Suprapubic skin (tissue), 3 donors: ENCODE data around the gene SMG5.

ENCODE experiments used
- EP300 ChIP-seq: sonication (generic); formaldehyde crosslinking; IDR thresholded peaks from one replicate; pipeline ENCODE4 v1.6.1; 2017; ENCODE audit warnings: antibody characterized with exemption
- POLR2A ChIP-seq, 2 donors: fragments of 450-650 bp; IDR thresholded peaks; one replicate each; pipeline ENCODE4 v1.6.1; 2017; ENCODE audit warnings: antibody characterized with exemption in 2 of 2, mild to moderate bottlenecking in 2 of 2, moderate library complexity in 2 of 2
- TF ChIP-seq, protein P1 (sequence below), 2 donors: fragments of 200-600 bp in 1 of 2; fragments of 450-650 bp in 1 of 2; sonication (generic) in 1 of 2; IDR thresholded peaks; one replicate each; pipeline ENCODE4 v1.5.1; 2016 to 2019; ENCODE audit warnings: antibody characterized with exemption in 2 of 2, mild to moderate bottlenecking in 1 of 2, moderate library complexity in 1 of 2

DNA sequence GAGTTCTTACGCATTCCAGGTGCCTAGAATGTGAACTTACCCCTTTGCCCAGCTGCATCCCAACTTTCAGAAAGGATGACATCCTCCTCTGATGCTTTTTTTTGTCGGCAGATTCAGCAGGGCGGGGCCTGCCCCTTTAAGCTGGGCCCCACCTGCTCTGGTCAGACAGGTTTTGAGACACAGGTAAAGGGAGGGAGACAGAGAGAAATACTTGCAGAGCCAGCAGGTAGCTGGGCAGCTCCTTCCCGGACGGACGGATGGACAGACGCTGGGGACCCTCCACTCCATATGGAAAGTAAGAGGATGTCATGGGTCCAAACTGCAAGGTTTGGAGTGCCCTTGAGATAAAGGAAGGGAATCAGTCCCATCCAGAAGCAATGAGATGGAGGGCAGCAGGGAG lies 1.5 kb upstream of the SMG5 start, which contains the start of gene TMEM79:
- TF ChIP-seq POLR2A (IDR thresholded peaks at IDR 0.05) (no peak), EP300 (no peak)
- TF ChIP-seq, protein P1, sequence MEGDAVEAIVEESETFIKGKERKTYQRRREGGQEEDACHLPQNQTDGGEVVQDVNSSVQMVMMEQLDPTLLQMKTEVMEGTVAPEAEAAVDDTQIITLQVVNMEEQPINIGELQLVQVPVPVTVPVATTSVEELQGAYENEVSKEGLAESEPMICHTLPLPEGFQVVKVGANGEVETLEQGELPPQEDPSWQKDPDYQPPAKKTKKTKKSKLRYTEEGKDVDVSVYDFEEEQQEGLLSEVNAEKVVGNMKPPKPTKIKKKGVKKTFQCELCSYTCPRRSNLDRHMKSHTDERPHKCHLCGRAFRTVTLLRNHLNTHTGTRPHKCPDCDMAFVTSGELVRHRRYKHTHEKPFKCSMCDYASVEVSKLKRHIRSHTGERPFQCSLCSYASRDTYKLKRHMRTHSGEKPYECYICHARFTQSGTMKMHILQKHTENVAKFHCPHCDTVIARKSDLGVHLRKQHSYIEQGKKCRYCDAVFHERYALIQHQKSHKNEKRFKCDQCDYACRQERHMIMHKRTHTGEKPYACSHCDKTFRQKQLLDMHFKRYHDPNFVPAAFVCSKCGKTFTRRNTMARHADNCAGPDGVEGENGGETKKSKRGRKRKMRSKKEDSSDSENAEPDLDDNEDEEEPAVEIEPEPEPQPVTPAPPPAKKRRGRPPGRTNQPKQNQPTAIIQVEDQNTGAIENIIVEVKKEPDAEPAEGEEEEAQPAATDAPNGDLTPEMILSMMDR (IDR thresholded peaks at IDR 0.05) = no peak
